IPS-15b (cell line): ENCODE data around the gene TYW3.

Source experiments
- H3K27me3 ChIP-seq: one replicate; pipeline ENCODE4 v1.6.1; 2013; ENCODE audit warnings: low read length; ENCODE audit not compliant: control insufficient read depth, insufficient read depth
- H3K36me3 ChIP-seq: one replicate; pipeline ENCODE4 v1.6.1; 2013; ENCODE audit warnings: low read length; ENCODE audit not compliant: control insufficient read depth, insufficient read depth
- H3K4me1 ChIP-seq: one replicate; pipeline ENCODE4 v1.6.1; 2013; ENCODE audit warnings: mild to moderate bottlenecking, low read length; ENCODE audit not compliant: control insufficient read depth, insufficient read depth
- H3K4me3 ChIP-seq: one replicate; pipeline ENCODE4 v1.5.1; 2013; ENCODE audit warnings: low read depth, low read length
- H3K9ac ChIP-seq: one replicate; pipeline ENCODE4 v1.6.1; 2013; ENCODE audit warnings: low read depth, mild to moderate bottlenecking, low read length
- H3K9me3 ChIP-seq: one replicate; pipeline ENCODE4 v1.6.1; 2013; ENCODE audit warnings: mild to moderate bottlenecking, low read length; ENCODE audit not compliant: control insufficient read depth, insufficient read depth

TYW3 gene

GRCh38 chr1:74767490-74767889, 34.5 kb downstream of the TYW3 start:
- no peaks in the 10 kb centered on the region for H3K27me3 ChIP-seq
- no peaks in the 10 kb centered on the region for H3K9me3 ChIP-seq
- H3K4me1 ChIP-seq, result no peaks in the 10 kb centered on the region
- no peak overlapping the region for H3K4me3 ChIP-seq
- H3K9ac ChIP-seq, result no peak overlapping the region
- H3K36me3 ChIP-seq, result no peaks in the 10 kb centered on the region

GRCh38 chr1:74771913-74772515, 39.1 kb downstream of the TYW3 start:
- H3K4me3 ChIP-seq, result no peak overlapping the region
- no peaks in the 10 kb centered on the region for H3K36me3 ChIP-seq
- no peaks in the 10 kb centered on the region for H3K4me1 ChIP-seq
- H3K27me3 ChIP-seq, result no peaks in the 10 kb centered on the region
- no peak overlapping the region for H3K9ac ChIP-seq
- no peaks in the 10 kb centered on the region for H3K9me3 ChIP-seq

- Histone ChIP-seq H3K4me1 (no peaks in the 10 kb centered on the region), H3K27me3 (no peaks in the 10 kb centered on the region), H3K9me3 (no peaks in the 10 kb centered on the region), H3K4me3 (no peak overlapping the region), H3K36me3 (no peaks in the 10 kb centered on the region), H3K9ac (no peak overlapping the region)
Observed at GRCh38 chr1:74772945-74773344, 40.0 kb downstream of the TYW3 start.

GRCh38 chr1:74773582-74773981, 40.6 kb downstream of the TYW3 start:
- H3K9ac ChIP-seq, result no peak overlapping the region
- no peaks in the 10 kb centered on the region for H3K27me3 ChIP-seq
- no peak overlapping the region for H3K4me3 ChIP-seq

GRCh38 chr1:74775735-74776134, 42.8 kb downstream of the TYW3 start:
- no peaks in the 10 kb centered on the region for H3K36me3 ChIP-seq
- H3K9ac ChIP-seq, result no peak overlapping the region
- H3K4me1 ChIP-seq, result peaks cover 5% of the 10 kb centered on the region
- H3K27me3 ChIP-seq, result no peaks in the 10 kb centered on the region
- H3K9me3 ChIP-seq, result no peaks in the 10 kb centered on the region
- H3K4me3 ChIP-seq, result no peak overlapping the region

More at GRCh38 chr1:74773582-74773981, 40.6 kb downstream of the TYW3 start:
- Histone ChIP-seq H3K36me3 (no peaks in the 10 kb centered on the region), H3K9me3 (no peaks in the 10 kb centered on the region), H3K4me1 (no peaks in the 10 kb centered on the region)

- Histone ChIP-seq H3K4me1 (peaks cover 7% of the 10 kb centered on the region), H3K9me3 (no peaks in the 10 kb centered on the region), H3K36me3 (no peaks in the 10 kb centered on the region), H3K4me3 (no peak overlapping the region), H3K27me3 (no peaks in the 10 kb centered on the region), H3K9ac (no peak overlapping the region)
Observed at GRCh38 chr1:74777525-74777924, 44.6 kb downstream of the TYW3 start.

GRCh38 chr1:74779750-74780149, 46.8 kb downstream of the TYW3 start:
- no peak overlapping the region for H3K9ac ChIP-seq
- no peaks in the 10 kb centered on the region for H3K27me3 ChIP-seq
- H3K4me1 ChIP-seq, result peaks cover 7% of the 10 kb centered on the region
- no peaks in the 10 kb centered on the region for H3K36me3 ChIP-seq
- H3K9me3 ChIP-seq, result no peaks in the 10 kb centered on the region
- no peak overlapping the region for H3K4me3 ChIP-seq

GRCh38 chr1:74780594-74780993, 47.6 kb downstream of the TYW3 start:
- no peak overlapping the region for H3K9ac ChIP-seq
- H3K4me1 ChIP-seq, result peaks cover 7% of the 10 kb centered on the region
- no peaks in the 10 kb centered on the region for H3K9me3 ChIP-seq
- no peak overlapping the region for H3K4me3 ChIP-seq
- H3K27me3 ChIP-seq, result no peaks in the 10 kb centered on the region
- H3K36me3 ChIP-seq, result no peaks in the 10 kb centered on the region

- H3K9ac ChIP-seq, result no peak overlapping the region
- H3K4me1 ChIP-seq, result peaks cover under 1% of the 10 kb centered on the region
- H3K27me3 ChIP-seq, result no peaks in the 10 kb centered on the region
- no peaks in the 10 kb centered on the region for H3K9me3 ChIP-seq
- H3K4me3 ChIP-seq, result no peak overlapping the region
- H3K36me3 ChIP-seq, result no peaks in the 10 kb centered on the region
Observed at GRCh38 chr1:74785944-74786343, 53.0 kb downstream of the TYW3 start.

GRCh38 chr1:74790453-74790852, 57.5 kb downstream of the TYW3 start:
- H3K4me3 ChIP-seq, result no peak overlapping the region
- H3K27me3 ChIP-seq, result no peaks in the 10 kb centered on the region
- no peaks in the 10 kb centered on the region for H3K4me1 ChIP-seq
- no peaks in the 10 kb centered on the region for H3K36me3 ChIP-seq
- H3K9me3 ChIP-seq, result no peaks in the 10 kb centered on the region
- H3K9ac ChIP-seq, result no peak overlapping the region

- no peaks in the 10 kb centered on the region for H3K4me1 ChIP-seq
- no peaks in the 10 kb centered on the region for H3K9me3 ChIP-seq
- H3K9ac ChIP-seq, result no peak overlapping the region
- H3K36me3 ChIP-seq, result no peaks in the 10 kb centered on the region
- no peaks in the 10 kb centered on the region for H3K27me3 ChIP-seq
- no peak overlapping the region for H3K4me3 ChIP-seq
Observed at GRCh38 chr1:74791491-74791890, 58.5 kb downstream of the TYW3 start.

- Histone ChIP-seq H3K36me3 (peaks cover 7% of the 10 kb centered on the region), H3K4me1 (no peaks in the 10 kb centered on the region), H3K27me3 (no peaks in the 10 kb centered on the region), H3K4me3 (no peak overlapping the region), H3K9me3 (no peaks in the 10 kb centered on the region), H3K9ac (no peak overlapping the region)
Observed at GRCh38 chr1:74799119-74799657, 66.2 kb downstream of the TYW3 start.
